Measurements from ENCODE around the gene SLC22A31.
"Not testable (repeated sequence)": the region's sequence is repeated elsewhere in the genome, so short reads cannot be mapped to it uniquely, and the experiment has no call there.

The SLC22A31 gene

GRCh38 chr16:89193576-89194293 lies 6.6 kb downstream of the SLC22A31 start:
- in situ Hi-C loops (cut with HindIII; ENCODE audit: low sequenced_read_pairs) = no loop called here

GRCh38 chr16:89192956-89193575 lies 7.3 kb downstream of the SLC22A31 start:
- in situ Hi-C loops (cut with HindIII; ENCODE audit: low sequenced_read_pairs) = no loop called here

- in situ Hi-C loops (cut with HindIII; ENCODE audit: low sequenced_read_pairs) = not testable (repeated sequence)
Measured at GRCh38 chr16:89192186-89192955, 8.0 kb downstream of the SLC22A31 start.

GRCh38 chr16:89191901-89192185 lies 8.5 kb downstream of the SLC22A31 start:
- in situ Hi-C loops (cut with HindIII; ENCODE audit: low sequenced_read_pairs) = no loop called here

GRCh38 chr16:89191033-89191900 lies 9.1 kb downstream of the SLC22A31 start:
- in situ Hi-C loops (cut with HindIII; ENCODE audit: low sequenced_read_pairs) = no loop called here

- in situ Hi-C loops (cut with HindIII; ENCODE audit: low sequenced_read_pairs) = no loop called here
Measured at GRCh38 chr16:89190150-89190958, 10.0 kb downstream of the SLC22A31 start.

- in situ Hi-C loops (cut with HindIII; ENCODE audit: low sequenced_read_pairs) = no loop called here
Measured at GRCh38 chr16:89189358-89190025, 10.8 kb downstream of the SLC22A31 start.

- in situ Hi-C loops (cut with HindIII; ENCODE audit: low sequenced_read_pairs) = not testable (repeated sequence)
Measured at GRCh38 chr16:89188471-89189357, 11.6 kb downstream of the SLC22A31 start.

GRCh38 chr16:89187770-89188392 lies 12.5 kb downstream of the SLC22A31 start:
- in situ Hi-C loops (cut with HindIII; ENCODE audit: low sequenced_read_pairs) = no loop called here

- in situ Hi-C loops (cut with HindIII; ENCODE audit: low sequenced_read_pairs) = no loop called here
Measured at GRCh38 chr16:89187032-89187769, 13.1 kb downstream of the SLC22A31 start.

- in situ Hi-C loops (cut with HindIII; ENCODE audit: low sequenced_read_pairs) = not testable (repeated sequence)
Measured at GRCh38 chr16:89186593-89187031, 13.7 kb downstream of the SLC22A31 start.

- in situ Hi-C loops (cut with HindIII; ENCODE audit: low sequenced_read_pairs) = not testable (repeated sequence)
Measured at GRCh38 chr16:89185887-89186592, 14.3 kb downstream of the SLC22A31 start.

- in situ Hi-C loops (cut with HindIII; ENCODE audit: low sequenced_read_pairs) = no loop called here
Measured at GRCh38 chr16:89184933-89185794, 15.2 kb downstream of the SLC22A31 start.

GRCh38 chr16:89184677-89184932 lies 15.7 kb downstream of the SLC22A31 start:
- in situ Hi-C loops (cut with HindIII; ENCODE audit: low sequenced_read_pairs) = no loop called here

GRCh38 chr16:89183975-89184676 lies 16.2 kb downstream of the SLC22A31 start:
- in situ Hi-C loops (cut with HindIII; ENCODE audit: low sequenced_read_pairs) = no loop called here

GRCh38 chr16:89183463-89183862 lies 16.9 kb downstream of the SLC22A31 start:
- in situ Hi-C loops (cut with HindIII; ENCODE audit: low sequenced_read_pairs) = no loop called here

All from DLD1 (cell line).